NB4 (cell line): ENCODE measurements around the gene EPC1.
"Not testable (repeated sequence)": the region's sequence is repeated elsewhere in the genome, so short reads cannot be mapped to it uniquely, and the experiment has no call there.

Source experiments
- MYC ChIP-seq: IDR thresholded peaks from 2 replicates; pipeline ENCODE4 v1.6.1; 2011; ENCODE audit warnings: low read depth, low read length
- POLR2A ChIP-seq: IDR thresholded peaks from 2 replicates; pipeline ENCODE4 v1.6.1; 2011; ENCODE audit warnings: mild to moderate bottlenecking; ENCODE audit not compliant: insufficient read length; ENCODE audit errors: extremely low read depth
- TF ChIP-seq, protein P1 (sequence below): IDR thresholded peaks from one replicate; pipeline ENCODE4 v1.5.1; 2012; ENCODE audit warnings: low read depth, low read length
- TF ChIP-seq, protein P2 (sequence below): IDR thresholded peaks from 2 replicates; pipeline ENCODE4 v1.6.1; 2011; ENCODE audit warnings: low read depth, low read length

DNA sequence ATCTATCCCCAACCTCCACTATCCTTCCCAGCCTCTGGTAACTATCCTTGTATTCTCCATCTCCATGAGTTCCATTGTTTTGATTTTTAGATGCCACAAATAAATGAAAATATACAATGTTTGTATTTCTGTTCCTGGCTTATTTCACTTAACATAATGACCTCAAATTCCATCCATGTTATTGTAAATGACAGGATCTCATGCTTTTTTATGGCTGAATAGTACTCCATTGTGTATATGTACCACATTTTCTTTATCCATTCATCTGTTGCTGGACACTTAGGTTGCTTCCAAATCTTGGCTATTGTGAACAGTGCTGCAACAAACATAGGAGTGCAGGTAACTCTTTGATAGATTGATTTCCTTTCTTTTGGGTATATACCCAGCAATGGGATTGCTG, 45.3 kb upstream of the EPC1 start:
- TF ChIP-seq, protein P1, sequence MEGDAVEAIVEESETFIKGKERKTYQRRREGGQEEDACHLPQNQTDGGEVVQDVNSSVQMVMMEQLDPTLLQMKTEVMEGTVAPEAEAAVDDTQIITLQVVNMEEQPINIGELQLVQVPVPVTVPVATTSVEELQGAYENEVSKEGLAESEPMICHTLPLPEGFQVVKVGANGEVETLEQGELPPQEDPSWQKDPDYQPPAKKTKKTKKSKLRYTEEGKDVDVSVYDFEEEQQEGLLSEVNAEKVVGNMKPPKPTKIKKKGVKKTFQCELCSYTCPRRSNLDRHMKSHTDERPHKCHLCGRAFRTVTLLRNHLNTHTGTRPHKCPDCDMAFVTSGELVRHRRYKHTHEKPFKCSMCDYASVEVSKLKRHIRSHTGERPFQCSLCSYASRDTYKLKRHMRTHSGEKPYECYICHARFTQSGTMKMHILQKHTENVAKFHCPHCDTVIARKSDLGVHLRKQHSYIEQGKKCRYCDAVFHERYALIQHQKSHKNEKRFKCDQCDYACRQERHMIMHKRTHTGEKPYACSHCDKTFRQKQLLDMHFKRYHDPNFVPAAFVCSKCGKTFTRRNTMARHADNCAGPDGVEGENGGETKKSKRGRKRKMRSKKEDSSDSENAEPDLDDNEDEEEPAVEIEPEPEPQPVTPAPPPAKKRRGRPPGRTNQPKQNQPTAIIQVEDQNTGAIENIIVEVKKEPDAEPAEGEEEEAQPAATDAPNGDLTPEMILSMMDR: not testable (repeated sequence)
- TF ChIP-seq, protein P2, sequence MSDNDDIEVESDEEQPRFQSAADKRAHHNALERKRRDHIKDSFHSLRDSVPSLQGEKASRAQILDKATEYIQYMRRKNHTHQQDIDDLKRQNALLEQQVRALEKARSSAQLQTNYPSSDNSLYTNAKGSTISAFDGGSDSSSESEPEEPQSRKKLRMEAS: not testable (repeated sequence)
- not testable (repeated sequence) for TF ChIP-seq POLR2A, MYC
